Choroid plexus epithelial cell (primary cell): ENCODE measurements around the gene KCNG2.

Experiments
- DNase-seq: peaks from one replicate; pipeline ENCODE4 v3.0.0-alpha.2; 2010; ENCODE audit warnings: low read depth
- H3K4me3 ChIP-seq: 2 replicates; pipeline ENCODE4 v1.5.1; 2011; ENCODE audit warnings: low read depth, mild to moderate bottlenecking, control low read depth, low read length, moderate library complexity
- CTCF ChIP-seq: conservative IDR thresholded peaks from 2 replicates; pipeline ENCODE4 v1.5.1; 2011; ENCODE audit warnings: low read depth, mild to moderate bottlenecking, control low read depth, inconsistent platforms, low read length, moderate library complexity

Gene KCNG2

GRCh38 chr18:79789901-79790890, 7.5 kb upstream of the KCNG2 start:
- H3K4me3 ChIP-seq, result no peak overlapping the region
- no peak for TF ChIP-seq CTCF
- peak; percentile 5 for DNase-seq

DNA sequence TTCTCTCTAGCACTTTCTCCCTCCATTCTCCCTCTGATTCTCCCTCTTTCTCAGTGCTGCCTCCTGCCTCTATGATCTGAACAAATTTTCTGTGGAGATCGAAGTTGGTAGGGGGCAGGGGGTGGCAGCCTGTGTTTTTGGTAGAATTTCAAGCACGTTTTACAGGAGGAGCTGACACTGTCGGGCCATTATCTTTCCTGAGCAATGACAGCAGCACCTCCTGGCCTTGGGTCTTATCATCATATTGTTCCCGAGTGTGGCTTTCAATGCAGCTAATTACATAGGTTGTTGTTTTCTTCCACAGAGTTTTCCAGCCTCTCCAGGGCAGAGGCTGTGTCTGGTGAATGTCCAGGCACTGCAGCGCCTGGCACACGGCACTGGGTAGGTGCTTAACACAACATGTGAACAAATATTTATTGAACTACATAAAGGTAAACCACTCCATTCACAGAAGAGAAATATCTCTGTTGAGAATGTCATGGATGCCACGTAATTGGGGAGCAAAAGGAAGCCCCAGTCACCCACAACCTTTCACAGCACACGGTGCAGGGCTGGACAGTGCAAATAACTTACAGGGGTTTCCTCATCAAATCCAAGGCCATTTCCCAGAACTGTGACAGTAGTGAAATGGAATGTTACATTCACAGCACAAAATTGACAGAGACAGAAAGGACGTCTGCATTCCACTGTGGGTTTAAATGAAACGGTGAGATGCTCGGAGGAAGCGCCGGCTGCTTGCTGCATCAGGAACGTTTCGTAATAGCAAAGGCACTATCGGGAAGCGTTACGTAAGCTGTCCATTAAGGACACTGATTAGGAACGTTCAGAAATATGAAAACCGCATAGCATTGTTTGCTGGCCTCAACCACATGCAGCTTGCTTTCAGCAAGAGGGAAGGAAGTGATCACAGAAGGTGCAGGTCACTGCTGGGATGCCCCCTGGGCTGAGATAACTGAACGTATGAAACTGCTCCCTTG, 6.5 kb upstream of the KCNG2 start:
- H3K4me3 ChIP-seq, result no peak overlapping the region
- TF ChIP-seq CTCF, result peak; percentile 23
- peak; percentile 100 for DNase-seq

GRCh38 chr18:79792096-79792987, 5.4 kb upstream of the KCNG2 start:
- no peak for TF ChIP-seq CTCF
- no peak overlapping the region for H3K4me3 ChIP-seq
- no peak for DNase-seq

DNA sequence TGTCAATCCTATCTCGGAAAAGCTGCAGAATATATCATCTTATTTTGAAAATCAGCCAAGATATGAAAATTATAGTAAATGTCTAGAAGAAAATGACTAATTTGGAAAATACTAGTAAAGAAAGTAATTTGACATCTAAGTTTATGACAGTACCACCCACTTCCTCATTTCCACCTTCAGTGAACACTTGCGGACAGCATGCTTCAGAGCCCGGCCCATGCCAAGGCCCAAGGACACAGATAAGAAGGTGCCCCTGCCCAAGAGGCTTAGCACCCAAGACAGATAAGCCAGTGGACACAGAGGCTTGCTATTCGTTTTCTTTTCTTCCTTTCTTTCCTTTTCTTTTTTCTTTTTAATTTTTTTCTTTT, 4.8 kb upstream of the KCNG2 start:
- no peak for DNase-seq
- TF ChIP-seq CTCF, result no peak
- no peak overlapping the region for H3K4me3 ChIP-seq

- no peak for DNase-seq
- H3K4me3 ChIP-seq, result no peak overlapping the region
- TF ChIP-seq CTCF, result no peak
These were observed 2.9 kb upstream of the KCNG2 start for GRCh38 chr18:79794846-79795245.

DNA sequence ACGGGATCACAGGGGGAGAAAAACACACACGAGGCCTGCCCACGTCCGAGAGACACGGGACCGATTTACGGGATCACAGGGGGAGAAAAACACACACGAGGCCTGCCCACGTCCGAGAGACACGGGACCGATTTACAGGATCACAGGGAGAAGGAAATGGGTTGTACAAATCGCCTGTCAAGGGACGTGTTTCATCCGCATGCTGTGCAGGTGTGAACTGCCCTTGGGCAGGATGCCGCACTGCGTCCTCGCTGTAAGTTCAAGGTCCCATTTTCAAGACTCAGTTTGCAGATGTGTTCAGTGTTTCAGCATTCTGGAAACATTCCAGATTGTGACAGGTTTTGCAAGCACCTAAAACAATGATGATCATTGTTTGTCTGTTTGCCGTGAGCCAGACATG, 2.3 kb upstream of the KCNG2 start:
- H3K4me3 ChIP-seq, result no peak overlapping the region
- no peak for TF ChIP-seq CTCF
- DNase-seq, result no peak
